Sigmoid colon (tissue), 7 donors: ENCODE measurements around the gene NES. TPM values are rescaled to one million over a fixed set of nuclear protein-coding genes. Genes with fewer than 3 reads are reported as not detected.

ENCODE experiments used
- DNase-seq: peaks from one replicate; pipeline ENCODE4 v3.0.0-alpha.2; 2019
- H3K27ac ChIP-seq, 4 donors: fragments of 200-600 bp; sonication (generic); one replicate each; pipeline ENCODE4 v1.5.1; 2016 to 2019; ENCODE audit warnings: mild to moderate bottlenecking in 1 of 4
- H3K27me3 ChIP-seq, 3 donors: fragments of 200-600 bp; sonication (generic); one replicate each; pipeline ENCODE4 v1.5.1; 2019; ENCODE audit warnings: mild to moderate bottlenecking in 1 of 3
- H3K36me3 ChIP-seq, 4 donors: fragments of 200-600 bp; sonication (generic); one replicate each; pipeline ENCODE4 v1.5.1; 2016 to 2019
- H3K4me1 ChIP-seq, 4 donors: fragments of 200-600 bp; sonication (generic); one replicate each; pipeline ENCODE4 v1.5.1; 2017 to 2019
- H3K4me3 ChIP-seq, 4 donors: fragments of 200-600 bp; sonication (generic); one replicate each; pipeline ENCODE4 v1.5.1; 2017 to 2019; ENCODE audit warnings: mild to moderate bottlenecking in 2 of 4, moderate library complexity in 1 of 4
- H3K9me3 ChIP-seq, 4 donors: fragments of 200-600 bp in 3 of 4; sonication (generic) in 3 of 4; one replicate each; pipeline versions ENCODE4 v1.5.1 to v1.6.1; 2013 to 2019
- EP300 ChIP-seq, 4 donors: sonication (generic); formaldehyde crosslinking; IDR thresholded peaks; one replicate each; pipeline ENCODE4 v1.6.1; 2017; ENCODE audit warnings: antibody characterized with exemption in 4 of 4
- POLR2A ChIP-seq, 2 donors: fragments of 450-650 bp; IDR thresholded peaks; one replicate each; pipeline ENCODE4 v1.6.1; 2016; ENCODE audit warnings: antibody characterized with exemption in 2 of 2, mild to moderate bottlenecking in 2 of 2, moderate library complexity in 2 of 2
- POLR2AphosphoS5 ChIP-seq, 4 donors: sonication (generic); formaldehyde crosslinking; IDR thresholded peaks; one replicate each; pipeline ENCODE4 v1.6.1; 2017; ENCODE audit warnings: antibody characterized with exemption in 4 of 4
- WGBS, 2 donors: extraction: QIAGEN DNeasy Blood & Tissue Kit; methylation state at CpG; one replicate each; pipeline ENCODE4 v1.1.7; 2013; 5-methylcytosine and 5-hydroxymethylcytosine counted together
- intact Hi-C: fragments of 100-400 bp; cut with DNase I; formaldehyde crosslinking; loops from one replicate; pipeline ENCODE4 v1.15.1; 2023
- polyA plus RNA-seq, 3 donors: library from polyadenylated mRNA; stranded (reverse); fragments of 200-250 nt; gene quantifications; one replicate each; pipeline ENCODE4 v1.2.3, GENCODE V29; 2013
- total RNA-seq, 4 donors: library from RNA; depleted of rRNA; stranded (reverse); fragments of >200 nt; gene quantifications; one replicate each; pipeline ENCODE4 v1.1.0, GENCODE V29; 2016
- TF ChIP-seq, protein P1 (sequence below), 4 experiments: fragments of 450-650 bp in 3 of 4; fragments of 200-600 bp in 1 of 4; IDR thresholded peaks; one replicate each; pipeline ENCODE4 v1.5.1; 2016 to 2019; ENCODE audit warnings: antibody characterized with exemption in 4 of 4, mild to moderate bottlenecking in 3 of 4, moderate library complexity in 2 of 4
- donor health status: healthy with polysubstance abuse.
- donor health status: Bipolar disorder and iron deficiency.
- donor health status: healthy.

NES gene
- total and polyA plus RNA-seq, 7 donors, result 0.60 to 21.0 (median 7.1) TPM

DNA sequence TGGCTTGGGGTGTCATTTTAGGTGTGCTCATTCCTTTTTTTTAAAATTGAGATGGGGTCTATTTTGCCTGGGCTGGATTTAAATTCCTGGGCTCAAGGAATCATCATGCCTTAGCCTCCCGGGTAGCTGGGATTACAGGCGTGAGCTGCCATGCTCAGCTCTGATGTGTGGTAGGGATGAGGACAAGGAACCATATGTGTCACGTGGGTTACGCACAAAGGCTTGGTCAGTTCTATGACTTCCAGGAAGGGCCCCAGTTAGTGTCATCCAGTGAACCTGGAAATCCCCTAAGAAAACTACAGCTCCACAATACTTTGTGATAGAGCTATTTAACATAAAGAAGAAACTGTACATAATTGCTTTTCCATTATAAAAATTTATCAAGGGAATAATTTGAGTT lies 44.3 kb upstream of the NES start:
- H3K27me3 ChIP-seq, result no peaks in the 10 kb centered on the region
- DNase-seq, result no peak
- TF ChIP-seq POLR2A (IDR thresholded peaks at IDR 0.05) (no peak), EP300 (IDR thresholded peaks at IDR 0.05) (no peak), POLR2AphosphoS5 (IDR thresholded peaks at IDR 0.05) (no peak)
- TF ChIP-seq, protein P1, sequence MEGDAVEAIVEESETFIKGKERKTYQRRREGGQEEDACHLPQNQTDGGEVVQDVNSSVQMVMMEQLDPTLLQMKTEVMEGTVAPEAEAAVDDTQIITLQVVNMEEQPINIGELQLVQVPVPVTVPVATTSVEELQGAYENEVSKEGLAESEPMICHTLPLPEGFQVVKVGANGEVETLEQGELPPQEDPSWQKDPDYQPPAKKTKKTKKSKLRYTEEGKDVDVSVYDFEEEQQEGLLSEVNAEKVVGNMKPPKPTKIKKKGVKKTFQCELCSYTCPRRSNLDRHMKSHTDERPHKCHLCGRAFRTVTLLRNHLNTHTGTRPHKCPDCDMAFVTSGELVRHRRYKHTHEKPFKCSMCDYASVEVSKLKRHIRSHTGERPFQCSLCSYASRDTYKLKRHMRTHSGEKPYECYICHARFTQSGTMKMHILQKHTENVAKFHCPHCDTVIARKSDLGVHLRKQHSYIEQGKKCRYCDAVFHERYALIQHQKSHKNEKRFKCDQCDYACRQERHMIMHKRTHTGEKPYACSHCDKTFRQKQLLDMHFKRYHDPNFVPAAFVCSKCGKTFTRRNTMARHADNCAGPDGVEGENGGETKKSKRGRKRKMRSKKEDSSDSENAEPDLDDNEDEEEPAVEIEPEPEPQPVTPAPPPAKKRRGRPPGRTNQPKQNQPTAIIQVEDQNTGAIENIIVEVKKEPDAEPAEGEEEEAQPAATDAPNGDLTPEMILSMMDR (IDR thresholded peaks at IDR 0.05), result no peak
- H3K9me3 ChIP-seq, result no peaks in the 10 kb centered on the region
- H3K27ac ChIP-seq, result no peak overlapping the region
- H3K36me3 ChIP-seq, result peaks cover 11 to 47% (median 34%) of the 10 kb centered on the region in 4 donors
- WGBS, 2 donors, result 86 to 87% methylated on average over 4 of the region's 4 CpGs
- peaks cover 0 to 24% (median 21%) of the 10 kb centered on the region in 4 donors for H3K4me1 ChIP-seq
- intact Hi-C loops, result loop anchor here (10.0 kb wide), 1 partner anchor 143 kb away; the partner anchor contains the start of gene NTRK1
- no peak overlapping the region for H3K4me3 ChIP-seq

DNA sequence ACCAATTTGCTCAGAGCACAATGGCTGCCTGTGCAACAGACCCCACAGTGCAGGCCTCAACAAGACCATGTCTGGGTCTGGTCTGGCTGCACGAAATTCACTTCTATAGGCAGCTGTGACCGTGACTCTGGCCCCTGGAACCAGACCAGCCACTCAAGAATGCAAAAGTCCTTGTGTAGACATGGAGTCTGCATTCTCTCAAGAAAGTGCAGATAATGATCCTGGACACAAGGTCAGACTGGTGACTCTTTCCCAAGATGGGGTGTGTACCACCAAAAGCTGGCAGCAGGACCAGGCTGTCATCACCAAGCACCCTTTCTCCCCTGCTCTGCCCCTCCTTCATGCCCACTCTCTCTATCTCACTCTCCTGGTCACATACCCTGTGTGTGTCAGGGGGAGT lies 43.9 kb upstream of the NES start:
- Histone ChIP-seq H3K4me1 (peaks cover 0 to 20% (median 17%) of the 10 kb centered on the region in 4 donors), H3K27ac (no peak overlapping the region), H3K36me3 (peaks cover 11 to 44% (median 34%) of the 10 kb centered on the region in 4 donors), H3K9me3 (no peaks in the 10 kb centered on the region), H3K27me3 (no peaks in the 10 kb centered on the region), H3K4me3 (no peak overlapping the region)
- TF ChIP-seq, protein P1 (IDR thresholded peaks at IDR 0.05), result no peak
- TF ChIP-seq POLR2AphosphoS5 (IDR thresholded peaks at IDR 0.05), result no peak
- TF ChIP-seq EP300 (IDR thresholded peaks at IDR 0.05), result no peak
- TF ChIP-seq POLR2A (IDR thresholded peaks at IDR 0.05), result no peak
- DNase-seq, result no peak
- intact Hi-C loops, result loop anchor here (10.0 kb wide), 1 partner anchor 144 kb away; the partner anchor contains the start of gene NTRK1
- 82 to 85% methylated on average over 2 of the region's 2 CpGs for WGBS, 2 donors

DNA sequence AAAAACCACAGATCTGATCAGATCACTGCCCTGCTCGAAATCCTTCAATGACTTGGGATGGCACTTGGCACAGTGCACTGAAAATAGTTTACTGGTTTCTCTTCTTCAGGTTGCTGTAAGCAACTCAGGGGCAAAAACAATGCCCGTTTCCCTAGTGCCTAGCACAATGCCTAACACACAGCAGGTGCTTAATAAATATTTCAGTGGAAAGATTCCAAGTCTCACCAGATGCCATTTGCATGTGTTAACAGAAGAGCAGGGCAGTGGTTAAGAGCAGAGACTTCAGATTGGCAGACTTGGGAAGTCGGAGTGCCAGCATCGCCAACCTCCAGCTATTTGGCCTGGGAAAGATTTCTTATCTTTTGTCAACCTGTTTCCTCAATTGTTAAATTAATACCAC lies 40.1 kb upstream of the NES start:
- H3K4me3 ChIP-seq, result no peak overlapping the region
- peaks cover 0 to 5% (median 5%) of the 10 kb centered on the region in 4 donors for H3K4me1 ChIP-seq
- intact Hi-C loops, result no loop called here
- no peak for DNase-seq
- TF ChIP-seq POLR2A (IDR thresholded peaks at IDR 0.05), result no peak
- TF ChIP-seq POLR2AphosphoS5 (IDR thresholded peaks at IDR 0.05), result no peak
- TF ChIP-seq, protein P1 (IDR thresholded peaks at IDR 0.05), result no peak
- TF ChIP-seq EP300 (IDR thresholded peaks at IDR 0.05), result no peak
- WGBS, 2 donors, result 90 to 95% methylated on average over 4 of the region's 4 CpGs
- H3K9me3 ChIP-seq, result no peaks in the 10 kb centered on the region
- no peaks in the 10 kb centered on the region for H3K27me3 ChIP-seq
- peaks cover 0 to 21% (median 12%) of the 10 kb centered on the region in 4 donors for H3K36me3 ChIP-seq
- no peak overlapping the region for H3K27ac ChIP-seq

DNA sequence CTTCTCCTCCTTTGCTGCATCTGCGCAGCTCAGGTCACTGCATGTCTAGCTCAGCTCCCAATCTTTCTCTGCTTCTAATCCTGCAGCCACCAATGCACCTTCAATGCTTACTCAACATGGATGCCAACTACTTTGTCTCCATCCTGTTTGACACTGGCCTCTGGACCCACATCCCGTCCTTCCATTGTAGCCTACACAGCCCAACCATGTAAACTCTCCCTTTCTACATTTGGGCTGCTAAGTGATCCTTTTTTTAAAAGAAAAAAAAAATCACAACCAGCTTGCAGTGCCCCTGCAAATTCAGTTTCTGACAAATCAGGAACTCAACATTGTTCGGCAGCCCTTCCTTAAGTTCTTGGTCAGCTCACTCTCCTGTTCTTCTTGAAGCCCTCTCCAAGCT lies 37.6 kb upstream of the NES start:
- TF ChIP-seq EP300 (IDR thresholded peaks at IDR 0.05), result no peak
- no peak for TF ChIP-seq POLR2A (IDR thresholded peaks at IDR 0.05)
- TF ChIP-seq, protein P1 (IDR thresholded peaks at IDR 0.05), result no peak
- TF ChIP-seq POLR2AphosphoS5 (IDR thresholded peaks at IDR 0.05), result no peak
- H3K27me3 ChIP-seq, result no peaks in the 10 kb centered on the region
- H3K4me1 ChIP-seq, result peaks cover 0 to 31% (median 27%) of the 10 kb centered on the region in 4 donors
- H3K9me3 ChIP-seq, result no peaks in the 10 kb centered on the region
- no peak for DNase-seq
- 87 to 93% methylated on average over 3 of the region's 3 CpGs for WGBS, 2 donors
- H3K36me3 ChIP-seq, result peaks cover 0 to 3% (median 1%) of the 10 kb centered on the region in 4 donors
- intact Hi-C loops, result no loop called here
- H3K4me3 ChIP-seq, result no peak overlapping the region
- H3K27ac ChIP-seq, result no peak overlapping the region

DNA sequence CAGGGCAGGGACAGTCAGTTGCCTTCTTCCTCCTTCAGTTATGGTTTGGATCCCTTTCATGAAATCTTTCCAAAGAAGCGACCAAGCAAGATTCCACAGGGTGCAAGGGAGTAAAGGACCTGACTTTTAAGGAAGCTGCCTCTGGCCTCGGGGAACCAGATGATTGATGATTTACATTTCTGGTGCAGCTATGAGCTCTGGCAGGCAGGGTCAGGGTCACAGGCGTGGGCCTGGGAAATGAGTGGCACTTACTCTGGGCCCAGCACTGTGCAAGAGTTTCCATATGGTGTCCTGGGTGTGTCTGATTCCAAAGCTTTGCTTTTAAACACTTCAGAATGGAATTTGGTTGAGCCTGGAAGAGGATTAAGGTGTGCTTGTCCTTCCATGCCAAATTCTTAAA lies 35.4 kb upstream of the NES start:
- 51 to 62% methylated on average over 3 of the region's 3 CpGs for WGBS, 2 donors
- TF ChIP-seq POLR2AphosphoS5 (IDR thresholded peaks at IDR 0.05), result no peak
- no peak for TF ChIP-seq POLR2A (IDR thresholded peaks at IDR 0.05)
- TF ChIP-seq EP300 (IDR thresholded peaks at IDR 0.05), result no peak
- TF ChIP-seq, protein P1 (IDR thresholded peaks at IDR 0.05), result no peak
- no peak for DNase-seq
- H3K9me3 ChIP-seq, result no peaks in the 10 kb centered on the region
- peaks cover 0 to 43% (median 41%) of the 10 kb centered on the region in 4 donors for H3K4me1 ChIP-seq
- H3K27ac ChIP-seq, result peak overlapping the region in 2 of 4 donors; percentile 83 to 87
- no peak overlapping the region for H3K4me3 ChIP-seq
- intact Hi-C loops, result no loop called here
- no peaks in the 10 kb centered on the region for H3K27me3 ChIP-seq
- H3K36me3 ChIP-seq, result no peaks in the 10 kb centered on the region
